Measurements from ENCODE around the gene ERMAP.

The ERMAP gene

DNA sequence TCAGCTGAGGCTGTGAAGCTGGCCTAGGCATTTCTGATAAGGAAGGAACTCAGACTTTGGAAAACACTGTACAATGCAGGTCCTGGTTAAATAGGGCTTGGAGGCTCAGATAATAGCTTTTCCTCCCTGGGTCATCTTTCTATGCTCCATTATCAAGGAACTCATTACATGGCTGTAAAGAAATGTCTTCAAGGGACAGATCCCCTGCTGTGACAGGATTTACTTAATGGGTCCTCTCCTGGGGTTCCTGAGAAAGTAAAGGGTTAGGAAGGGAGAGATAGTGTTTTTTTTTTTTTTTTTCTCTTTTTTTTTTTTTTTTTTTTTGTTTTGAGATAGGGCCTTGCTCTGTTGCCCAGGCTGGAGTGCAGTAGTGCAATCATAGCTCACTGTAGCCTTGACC, 14.4 kb downstream of the ERMAP start:
- no peaks in the 10 kb centered on the region for H3K4me1 ChIP-seq (ENCODE audit: control insufficient read depth in 2 of 2, insufficient read depth in 1 of 2, low read depth in 1 of 2, low read length in 2 of 2)
- no peaks in the 10 kb centered on the region for H3K36me3 ChIP-seq (replicated peaks in 1 of 2; ENCODE audit: control insufficient read depth in 2 of 2, insufficient read depth in 2 of 2, low read length in 2 of 2)
- no peaks in the 10 kb centered on the region for H3K9me3 ChIP-seq (replicated peaks in 1 of 2; ENCODE audit: control insufficient read depth in 2 of 2, insufficient read depth in 1 of 2, low read depth in 1 of 2, low read length in 2 of 2)
- H3K4me2 ChIP-seq (ENCODE audit: insufficient read depth, low read length, poor library complexity, severe bottlenecking), result no peak overlapping the region
- no peak overlapping the region for H4K91ac ChIP-seq (ENCODE audit: low read depth, low read length, poor library complexity)
- no peak overlapping the region for H2BK120ac ChIP-seq (ENCODE audit: low read depth, low read length)
- no peak overlapping the region for H2AFZ ChIP-seq (ENCODE audit: low read length)
- H3K9ac ChIP-seq (ENCODE audit: low read depth, low read length, poor library complexity), result no peak overlapping the region
- no peak overlapping the region for H2BK5ac ChIP-seq (ENCODE audit: low read length)
- H2BK15ac ChIP-seq (ENCODE audit: low read length), result no peak overlapping the region
- H3K27ac ChIP-seq (replicated peaks; ENCODE audit: low read length), result no peak overlapping the region
- no peak overlapping the region for H3K14ac ChIP-seq (ENCODE audit: low read length)
- no peak overlapping the region for H3K4me3 ChIP-seq (ENCODE audit: low read length in 2 of 2)
- no peak overlapping the region for H3K23ac ChIP-seq (ENCODE audit: low read depth, low read length, poor library complexity)
- no peaks in the 10 kb centered on the region for H3K79me1 ChIP-seq (ENCODE audit: low read depth, low read length)
- DNase-seq (ENCODE audit: low spot score), result no peak
- no peak overlapping the region for H4K8ac ChIP-seq (ENCODE audit: low read depth, low read length)
- no peak overlapping the region for H3K4ac ChIP-seq (ENCODE audit: low read length)
- no peaks in the 10 kb centered on the region for H3K27me3 ChIP-seq (ENCODE audit: control insufficient read depth in 3 of 3, insufficient read depth in 3 of 3, low read depth in 1 of 3, low read length in 3 of 3)
- H3K18ac ChIP-seq (ENCODE audit: low read length), result no peak overlapping the region
- no peak overlapping the region for H2BK12ac ChIP-seq (ENCODE audit: low read length)
- H2AK5ac ChIP-seq (ENCODE audit: low read depth, low read length), result no peak overlapping the region

DNA sequence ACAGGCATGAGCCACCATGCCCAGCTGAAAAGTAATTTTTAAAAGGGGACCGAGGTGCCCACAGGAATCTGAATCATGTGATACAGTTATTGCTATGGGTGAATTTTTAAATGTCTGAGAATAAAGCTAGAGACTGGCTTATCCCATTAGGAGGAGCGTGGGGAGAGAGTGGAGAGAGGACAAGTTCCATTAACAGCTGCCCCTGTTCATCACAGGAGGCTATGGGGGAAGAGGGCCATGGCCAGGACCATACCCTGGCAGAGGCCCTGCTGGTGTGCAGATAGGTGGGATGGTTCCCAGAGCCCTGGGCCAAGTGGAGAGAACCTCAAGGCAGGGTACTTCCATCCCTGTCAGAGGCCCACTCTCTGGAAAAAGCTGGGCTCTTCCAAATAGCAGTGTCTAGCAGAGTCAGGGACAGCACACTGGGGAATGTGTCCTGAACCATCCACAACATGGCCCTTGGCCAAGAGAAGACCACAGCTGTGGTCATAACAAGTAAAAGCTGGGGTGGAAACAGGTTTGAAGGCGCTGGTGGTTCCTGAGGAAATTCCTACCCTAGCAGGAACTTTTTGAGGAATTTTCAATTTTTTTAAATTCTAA, 15.8 kb downstream of the ERMAP start:
- no peaks in the 10 kb centered on the region for H3K79me1 ChIP-seq (ENCODE audit: low read depth, low read length)
- H2BK120ac ChIP-seq (ENCODE audit: low read depth, low read length), result no peak overlapping the region
- no peak overlapping the region for H3K23ac ChIP-seq (ENCODE audit: low read depth, low read length, poor library complexity)
- no peak overlapping the region for H3K4me3 ChIP-seq (ENCODE audit: low read length in 2 of 2)
- H3K9ac ChIP-seq (ENCODE audit: low read depth, low read length, poor library complexity), result no peak overlapping the region
- no peak overlapping the region for H2BK12ac ChIP-seq (ENCODE audit: low read length)
- no peak overlapping the region for H2BK5ac ChIP-seq (ENCODE audit: low read length)
- no peak overlapping the region for H3K18ac ChIP-seq (ENCODE audit: low read length)
- H4K8ac ChIP-seq (ENCODE audit: low read depth, low read length), result no peak overlapping the region
- no peak for DNase-seq (ENCODE audit: low spot score)
- no peak overlapping the region for H3K4me2 ChIP-seq (ENCODE audit: insufficient read depth, low read length, poor library complexity, severe bottlenecking)
- H2BK15ac ChIP-seq (ENCODE audit: low read length), result no peak overlapping the region
- no peaks in the 10 kb centered on the region for H3K36me3 ChIP-seq (replicated peaks in 1 of 2; ENCODE audit: control insufficient read depth in 2 of 2, insufficient read depth in 2 of 2, low read length in 2 of 2)
- H4K91ac ChIP-seq (ENCODE audit: low read depth, low read length, poor library complexity), result no peak overlapping the region
- WGBS, 2 donors (ENCODE audit: extremely low coverage in 2 of 2, insufficient read length in 2 of 2, insufficient replicate concordance in 1 of 2), result no CpG with 5 or more reads among the region's 3 CpGs
- no peaks in the 10 kb centered on the region for H3K9me3 ChIP-seq (replicated peaks in 1 of 2; ENCODE audit: control insufficient read depth in 2 of 2, insufficient read depth in 1 of 2, low read depth in 1 of 2, low read length in 2 of 2)
- no peak overlapping the region for H3K4ac ChIP-seq (ENCODE audit: low read length)
- H2AK5ac ChIP-seq (ENCODE audit: low read depth, low read length), result no peak overlapping the region
- no peak overlapping the region for H3K14ac ChIP-seq (ENCODE audit: low read length)
- no peaks in the 10 kb centered on the region for H3K27me3 ChIP-seq (ENCODE audit: control insufficient read depth in 3 of 3, insufficient read depth in 3 of 3, low read depth in 1 of 3, low read length in 3 of 3)
- no peaks in the 10 kb centered on the region for H3K4me1 ChIP-seq (ENCODE audit: control insufficient read depth in 2 of 2, insufficient read depth in 1 of 2, low read depth in 1 of 2, low read length in 2 of 2)
- no peak overlapping the region for H3K27ac ChIP-seq (replicated peaks; ENCODE audit: low read length)
- no peak overlapping the region for H2AFZ ChIP-seq (ENCODE audit: low read length)

- Histone ChIP-seq H2BK120ac (ENCODE audit: low read depth, low read length) (no peak overlapping the region), H2BK5ac (ENCODE audit: low read length) (no peak overlapping the region), H2AK5ac (ENCODE audit: low read depth, low read length) (no peak overlapping the region), H2AFZ (ENCODE audit: low read length) (no peak overlapping the region), H3K27ac (replicated peaks; ENCODE audit: low read length) (no peak overlapping the region), H3K23ac (ENCODE audit: low read depth, low read length, poor library complexity) (no peak overlapping the region), H3K18ac (ENCODE audit: low read length) (no peak overlapping the region), H3K4me1 (ENCODE audit: control insufficient read depth in 2 of 2, insufficient read depth in 1 of 2, low read depth in 1 of 2, low read length in 2 of 2) (no peaks in the 10 kb centered on the region), H3K79me1 (ENCODE audit: low read depth, low read length) (no peaks in the 10 kb centered on the region), H4K91ac (ENCODE audit: low read depth, low read length, poor library complexity) (no peak overlapping the region), H2BK15ac (ENCODE audit: low read length) (no peak overlapping the region), H2BK12ac (ENCODE audit: low read length) (no peak overlapping the region), H3K27me3 (ENCODE audit: control insufficient read depth in 3 of 3, insufficient read depth in 3 of 3, low read depth in 1 of 3, low read length in 3 of 3) (no peaks in the 10 kb centered on the region), H4K8ac (ENCODE audit: low read depth, low read length) (no peak overlapping the region), H3K9me3 (replicated peaks in 1 of 2; ENCODE audit: control insufficient read depth in 2 of 2, insufficient read depth in 1 of 2, low read depth in 1 of 2, low read length in 2 of 2) (no peaks in the 10 kb centered on the region), H3K36me3 (replicated peaks in 1 of 2; ENCODE audit: control insufficient read depth in 2 of 2, insufficient read depth in 2 of 2, low read length in 2 of 2) (no peaks in the 10 kb centered on the region), H3K4ac (ENCODE audit: low read length) (no peak overlapping the region), H3K4me3 (ENCODE audit: low read length in 2 of 2) (no peak overlapping the region), H3K9ac (ENCODE audit: low read depth, low read length, poor library complexity) (no peak overlapping the region), H3K14ac (ENCODE audit: low read length) (no peak overlapping the region), H3K4me2 (ENCODE audit: insufficient read depth, low read length, poor library complexity, severe bottlenecking) (no peak overlapping the region)
- WGBS, 2 donors (ENCODE audit: extremely low coverage in 2 of 2, insufficient read length in 2 of 2, insufficient replicate concordance in 1 of 2), result no CpG with 5 or more reads among the region's 4 CpGs
- no peak for DNase-seq (ENCODE audit: low spot score)
These were observed 17.1 kb downstream of the ERMAP start for GRCh38 chr1:42833981-42834380.

- H3K9me3 ChIP-seq (replicated peaks in 1 of 2; ENCODE audit: control insufficient read depth in 2 of 2, insufficient read depth in 1 of 2, low read depth in 1 of 2, low read length in 2 of 2), result no peaks in the 10 kb centered on the region
- H3K4me2 ChIP-seq (ENCODE audit: insufficient read depth, low read length, poor library complexity, severe bottlenecking), result no peak overlapping the region
- no peak for DNase-seq (ENCODE audit: low spot score)
- no peak overlapping the region for H4K91ac ChIP-seq (ENCODE audit: low read depth, low read length, poor library complexity)
- H3K18ac ChIP-seq (ENCODE audit: low read length), result no peak overlapping the region
- no peak overlapping the region for H2AFZ ChIP-seq (ENCODE audit: low read length)
- H3K27ac ChIP-seq (replicated peaks; ENCODE audit: low read length), result no peak overlapping the region
- H3K4me3 ChIP-seq (ENCODE audit: low read length in 2 of 2), result no peak overlapping the region
- H3K36me3 ChIP-seq (replicated peaks in 1 of 2; ENCODE audit: control insufficient read depth in 2 of 2, insufficient read depth in 2 of 2, low read length in 2 of 2), result no peaks in the 10 kb centered on the region
- no peak overlapping the region for H3K23ac ChIP-seq (ENCODE audit: low read depth, low read length, poor library complexity)
- no peak overlapping the region for H2BK15ac ChIP-seq (ENCODE audit: low read length)
- H3K79me1 ChIP-seq (ENCODE audit: low read depth, low read length), result no peaks in the 10 kb centered on the region
- H4K8ac ChIP-seq (ENCODE audit: low read depth, low read length), result no peak overlapping the region
- H3K14ac ChIP-seq (ENCODE audit: low read length), result no peak overlapping the region
- H3K9ac ChIP-seq (ENCODE audit: low read depth, low read length, poor library complexity), result no peak overlapping the region
- no peaks in the 10 kb centered on the region for H3K27me3 ChIP-seq (ENCODE audit: control insufficient read depth in 3 of 3, insufficient read depth in 3 of 3, low read depth in 1 of 3, low read length in 3 of 3)
- no CpG with 5 or more reads among the region's 5 CpGs for WGBS, 2 donors (ENCODE audit: extremely low coverage in 2 of 2, insufficient read length in 2 of 2, insufficient replicate concordance in 1 of 2)
- no peak overlapping the region for H3K4ac ChIP-seq (ENCODE audit: low read length)
- H2BK5ac ChIP-seq (ENCODE audit: low read length), result no peak overlapping the region
- no peak overlapping the region for H2BK120ac ChIP-seq (ENCODE audit: low read depth, low read length)
- H2AK5ac ChIP-seq (ENCODE audit: low read depth, low read length), result no peak overlapping the region
- no peak overlapping the region for H2BK12ac ChIP-seq (ENCODE audit: low read length)
- no peaks in the 10 kb centered on the region for H3K4me1 ChIP-seq (ENCODE audit: control insufficient read depth in 2 of 2, insufficient read depth in 1 of 2, low read depth in 1 of 2, low read length in 2 of 2)
These were observed 17.9 kb downstream of the ERMAP start for GRCh38 chr1:42834803-42835202.
